OCI-LY3 (cell line): Measurements from ENCODE around the gene ARSA.

Source experiments
- H2AFZ ChIP-seq: fragments of 200-600, 300-600 bp; shearing (Covaris generic); 2 replicates; pipeline ENCODE4 v1.6.0; 2014; ENCODE audit warnings: antibody characterized with exemption, low read depth, low read length
- H3K27ac ChIP-seq: fragments of 200-600, 300-600 bp; sonication (generic); 2 replicates; pipeline ENCODE4 v1.5.1; 2014; ENCODE audit warnings: mild to moderate bottlenecking, low read length, moderate library complexity, mixed read lengths
- H3K27me3 ChIP-seq: fragments of 200-600, 300-600 bp; sonication (generic); 2 replicates; pipeline ENCODE4 v1.6.1; 2014; ENCODE audit warnings: low read depth, low read length, mixed read lengths
- H3K36me3 ChIP-seq: fragments of 200-600, 300-600 bp; sonication (generic); replicated peaks from 2 replicates; pipeline ENCODE3; 2014; ENCODE audit warnings: low read depth, low read length, mixed read lengths
- H3K4me1 ChIP-seq: fragments of 300-600, 200-600 bp; sonication (generic); 2 replicates; pipeline ENCODE4 v1.6.1; 2014; ENCODE audit warnings: low read length, mixed read lengths
- H3K4me2 ChIP-seq: fragments of 200-600, 300-600 bp; sonication (generic); 2 replicates; pipeline ENCODE4 v1.6.1; 2014; ENCODE audit warnings: low read length, mixed read lengths
- H3K4me3 ChIP-seq: fragments of 300-600, 200-600 bp; sonication (generic); 2 replicates; pipeline ENCODE4 v1.5.1; 2014; ENCODE audit warnings: antibody characterized with exemption, mild to moderate bottlenecking, low read length, moderate library complexity
- H3K79me2 ChIP-seq: fragments of 300-600, 200-600 bp; shearing (Covaris generic); 2 replicates; pipeline ENCODE4 v1.6.1; 2014; ENCODE audit warnings: mild to moderate bottlenecking, low read length, mixed read lengths
- H3K9ac ChIP-seq: fragments of 300-600, 200-600 bp; shearing (Covaris generic); 2 replicates; pipeline ENCODE4 v1.6.0; 2014; ENCODE audit warnings: mild to moderate bottlenecking, low read length, moderate library complexity
- H3K9me3 ChIP-seq: fragments of 200-600, 300-600 bp; shearing (Covaris generic); 2 replicates; pipeline ENCODE4 v1.6.1; 2014; ENCODE audit warnings: low read length, mixed read lengths; ENCODE audit not compliant: insufficient read depth
- H4K20me1 ChIP-seq: fragments of 200-600, 300-600 bp; sonication (generic); 2 replicates; pipeline ENCODE4 v1.6.1; 2016; ENCODE audit warnings: low read length, mixed read lengths; ENCODE audit not compliant: insufficient read depth
- EZH2phosphoT487 ChIP-seq: fragments of 200-600 bp; shearing (Covaris generic); IDR thresholded peaks from 2 replicates; pipeline ENCODE4 v1.6.1; 2018; ENCODE audit warnings: antibody characterized with exemption, mixed run types, low read depth
- TF ChIP-seq, protein P1 (sequence below): fragments of 200-600, 300-600 bp; sonication (generic); IDR thresholded peaks from 2 replicates; pipeline ENCODE4 v1.5.1; 2014; ENCODE audit warnings: antibody characterized with exemption, low read length, low read depth

ARSA gene

DNA sequence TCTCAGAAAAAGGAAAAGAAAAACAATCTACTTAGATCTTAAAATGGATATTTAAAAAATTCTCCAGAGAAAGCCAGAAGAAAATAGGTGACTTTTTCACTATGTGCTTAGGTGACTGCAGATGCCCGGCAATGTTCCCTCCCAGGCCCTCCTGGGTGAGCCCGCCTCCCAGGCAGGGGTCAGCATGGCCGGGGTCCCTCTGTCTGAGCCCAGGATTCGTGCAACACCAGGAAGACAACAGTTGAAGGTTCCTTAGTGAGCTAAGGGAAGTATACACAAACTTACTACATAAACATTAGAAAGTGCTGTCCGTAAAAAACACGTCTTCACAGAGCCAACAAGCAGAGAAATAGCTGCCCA lies 15.8 kb downstream of the ARSA start:
- Histone ChIP-seq H3K79me2 (no peaks in the 10 kb centered on the region), H3K4me2 (no peak overlapping the region), H2AFZ (no peak overlapping the region), H3K4me1 (no peaks in the 10 kb centered on the region), H3K9ac (no peak overlapping the region), H4K20me1 (no peaks in the 10 kb centered on the region), H3K4me3 (no peak overlapping the region), H3K27me3 (no peaks in the 10 kb centered on the region), H3K36me3 (no peaks in the 10 kb centered on the region), H3K27ac (no peak overlapping the region), H3K9me3 (no peaks in the 10 kb centered on the region)
- TF ChIP-seq, protein P1, sequence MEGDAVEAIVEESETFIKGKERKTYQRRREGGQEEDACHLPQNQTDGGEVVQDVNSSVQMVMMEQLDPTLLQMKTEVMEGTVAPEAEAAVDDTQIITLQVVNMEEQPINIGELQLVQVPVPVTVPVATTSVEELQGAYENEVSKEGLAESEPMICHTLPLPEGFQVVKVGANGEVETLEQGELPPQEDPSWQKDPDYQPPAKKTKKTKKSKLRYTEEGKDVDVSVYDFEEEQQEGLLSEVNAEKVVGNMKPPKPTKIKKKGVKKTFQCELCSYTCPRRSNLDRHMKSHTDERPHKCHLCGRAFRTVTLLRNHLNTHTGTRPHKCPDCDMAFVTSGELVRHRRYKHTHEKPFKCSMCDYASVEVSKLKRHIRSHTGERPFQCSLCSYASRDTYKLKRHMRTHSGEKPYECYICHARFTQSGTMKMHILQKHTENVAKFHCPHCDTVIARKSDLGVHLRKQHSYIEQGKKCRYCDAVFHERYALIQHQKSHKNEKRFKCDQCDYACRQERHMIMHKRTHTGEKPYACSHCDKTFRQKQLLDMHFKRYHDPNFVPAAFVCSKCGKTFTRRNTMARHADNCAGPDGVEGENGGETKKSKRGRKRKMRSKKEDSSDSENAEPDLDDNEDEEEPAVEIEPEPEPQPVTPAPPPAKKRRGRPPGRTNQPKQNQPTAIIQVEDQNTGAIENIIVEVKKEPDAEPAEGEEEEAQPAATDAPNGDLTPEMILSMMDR, result no peak
- TF ChIP-seq EZH2phosphoT487, result no peak

DNA sequence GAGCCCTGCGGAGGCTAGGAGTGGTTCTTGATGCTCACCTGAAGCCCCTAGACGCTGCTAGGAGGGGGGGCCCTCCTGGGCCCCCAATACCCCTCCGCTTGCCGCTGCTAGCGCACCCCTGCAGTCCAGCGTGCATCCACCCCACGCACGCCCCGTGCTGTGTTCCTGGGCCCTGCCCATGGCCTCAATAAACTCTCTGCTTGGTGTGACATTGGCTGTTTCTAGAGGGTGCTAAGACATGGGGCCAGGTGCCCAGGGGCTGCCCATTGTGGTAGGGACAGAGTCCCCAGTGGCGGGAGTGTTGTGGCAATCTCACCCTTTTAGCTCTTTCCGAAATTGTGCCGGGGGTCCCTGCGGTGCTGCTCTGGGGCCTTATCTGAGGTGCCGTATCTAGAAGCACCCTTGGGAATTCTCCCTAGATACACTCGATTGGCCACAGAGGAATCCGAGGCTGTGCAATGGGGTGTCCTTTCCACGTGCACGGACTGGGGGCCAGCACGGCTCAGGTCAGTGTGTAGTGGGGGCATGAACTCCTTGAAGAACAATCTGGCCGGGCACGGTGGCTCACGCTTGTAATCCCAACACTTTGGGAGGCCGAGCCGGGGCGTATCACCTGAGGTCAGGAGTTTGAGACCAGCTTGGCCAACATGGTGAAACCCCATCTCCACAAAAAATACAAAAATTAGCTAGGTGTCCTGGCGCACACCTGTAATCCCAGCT lies 16.5 kb downstream of the ARSA start:
- no peaks in the 10 kb centered on the region for H3K27me3 ChIP-seq
- TF ChIP-seq, protein P1, result no peak
- TF ChIP-seq EZH2phosphoT487, result no peak
- no peak overlapping the region for H3K4me3 ChIP-seq
- no peak overlapping the region for H2AFZ ChIP-seq
- no peaks in the 10 kb centered on the region for H3K9me3 ChIP-seq
- H3K4me2 ChIP-seq, result no peak overlapping the region
- no peak overlapping the region for H3K9ac ChIP-seq
- no peaks in the 10 kb centered on the region for H4K20me1 ChIP-seq
- H3K27ac ChIP-seq, result no peak overlapping the region
- no peaks in the 10 kb centered on the region for H3K79me2 ChIP-seq
- H3K4me1 ChIP-seq, result no peaks in the 10 kb centered on the region
- no peaks in the 10 kb centered on the region for H3K36me3 ChIP-seq

DNA sequence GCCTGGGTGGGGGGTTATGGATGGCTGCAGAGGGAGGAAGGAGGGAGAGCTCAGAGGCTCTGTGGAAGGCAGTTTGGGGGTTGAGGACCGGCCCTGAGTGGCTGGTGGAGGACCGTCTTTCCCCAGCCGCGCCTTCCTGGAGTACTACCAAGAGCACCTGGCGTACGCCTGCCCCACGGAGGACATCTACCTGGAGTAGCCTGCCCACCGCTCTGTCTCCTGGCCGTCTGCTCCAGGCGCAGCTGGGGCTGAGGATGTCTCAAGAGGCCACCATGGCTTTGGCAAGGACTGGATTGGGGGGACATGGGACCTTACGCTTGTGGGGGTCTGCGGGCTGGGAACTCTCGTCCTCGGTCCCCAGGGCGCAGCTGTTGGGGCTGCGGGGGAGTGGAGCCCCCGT lies 17.4 kb downstream of the ARSA start:
- Histone ChIP-seq H3K36me3 (no peaks in the 10 kb centered on the region), H3K9ac (no peak overlapping the region), H3K4me3 (no peak overlapping the region), H3K4me2 (no peak overlapping the region), H2AFZ (no peak overlapping the region), H4K20me1 (no peaks in the 10 kb centered on the region), H3K4me1 (no peaks in the 10 kb centered on the region), H3K27ac (no peak overlapping the region), H3K9me3 (no peaks in the 10 kb centered on the region), H3K27me3 (no peaks in the 10 kb centered on the region), H3K79me2 (no peaks in the 10 kb centered on the region)
- TF ChIP-seq, protein P1, result no peak
- TF ChIP-seq EZH2phosphoT487, result no peak

DNA sequence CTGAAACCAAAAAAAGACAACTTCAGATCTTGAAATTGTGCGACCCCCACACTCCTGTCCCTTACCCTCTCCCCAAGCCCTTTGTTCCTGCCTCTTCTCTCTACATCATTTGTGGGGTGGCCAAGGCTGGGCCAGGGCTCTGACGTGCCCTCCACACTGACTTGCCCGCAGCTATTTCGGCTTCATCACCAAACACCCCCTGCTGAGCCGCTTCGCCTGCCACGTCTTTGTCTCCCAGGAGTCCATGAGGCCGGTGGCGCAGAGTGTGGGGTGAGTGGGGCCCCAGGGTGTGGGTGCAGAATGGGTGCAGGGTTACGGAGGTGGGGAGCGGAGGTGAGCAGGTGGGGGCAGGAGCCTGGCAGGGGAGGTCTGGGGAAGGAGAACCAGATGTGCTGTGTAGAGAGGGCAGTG lies 17.9 kb downstream of the ARSA start:
- Histone ChIP-seq H3K4me1 (no peaks in the 10 kb centered on the region), H3K27me3 (no peaks in the 10 kb centered on the region), H3K27ac (no peak overlapping the region), H3K9me3 (no peaks in the 10 kb centered on the region), H3K4me2 (no peak overlapping the region), H3K9ac (no peak overlapping the region), H3K79me2 (no peaks in the 10 kb centered on the region), H3K36me3 (no peaks in the 10 kb centered on the region), H3K4me3 (no peak overlapping the region), H4K20me1 (no peaks in the 10 kb centered on the region), H2AFZ (no peak overlapping the region)
- TF ChIP-seq EZH2phosphoT487, result no peak
- TF ChIP-seq, protein P1, result no peak
